ENCODE data around the gene KMO. TPM values are rescaled to one million over a fixed set of nuclear protein-coding genes. Genes with fewer than 3 reads are reported as not detected.

The KMO gene
- total and polyA plus RNA-seq, 8 donors: 0.06 to 0.33 (median 0.18) TPM; not detected in 5

DNA sequence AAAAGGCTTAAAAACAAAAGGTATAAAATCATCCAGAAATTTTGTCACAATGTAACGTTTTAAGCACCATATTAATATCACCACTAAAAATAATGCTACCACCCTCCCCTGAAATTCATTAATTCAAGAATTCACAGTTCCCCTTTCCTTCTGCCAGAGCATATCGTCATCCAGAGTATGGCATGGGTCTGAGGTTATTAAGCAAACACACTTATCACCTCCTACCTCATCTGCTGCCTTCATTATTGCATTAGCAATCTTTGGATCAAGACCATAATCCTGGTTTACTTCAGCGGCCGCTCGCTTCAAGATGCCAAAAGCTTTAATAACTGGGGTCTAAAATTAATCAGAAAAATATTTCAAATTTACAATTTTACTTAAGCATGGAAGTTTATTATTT is 18.8 kb upstream of the KMO start:
- Histone ChIP-seq H3K4me1 (peaks cover 6 to 15% (median 11%) of the 10 kb centered on the region in 4 donors), H3K27me3 (no peaks in the 10 kb centered on the region), H3K9me3 (no peaks in the 10 kb centered on the region), H3K36me3 (peaks cover 8 to 63% (median 55%) of the 10 kb centered on the region in 4 donors), H3K27ac (no peak overlapping the region), H3K4me3 (no peak overlapping the region)
- intact Hi-C loops (cut with DNase I; ENCODE audit: low total_unique reads): no loop called here
- 74 to 85% (median 79%) methylated on average over 5 of the region's 5 CpGs for WGBS, 5 donors
- TF ChIP-seq EP300 (IDR thresholded peaks at IDR 0.05): no peak
- no peak for TF ChIP-seq POLR2A (IDR thresholded peaks at IDR 0.05)
- no peak for TF ChIP-seq POLR2AphosphoS5 (IDR thresholded peaks at IDR 0.05)
- TF ChIP-seq, protein P1, sequence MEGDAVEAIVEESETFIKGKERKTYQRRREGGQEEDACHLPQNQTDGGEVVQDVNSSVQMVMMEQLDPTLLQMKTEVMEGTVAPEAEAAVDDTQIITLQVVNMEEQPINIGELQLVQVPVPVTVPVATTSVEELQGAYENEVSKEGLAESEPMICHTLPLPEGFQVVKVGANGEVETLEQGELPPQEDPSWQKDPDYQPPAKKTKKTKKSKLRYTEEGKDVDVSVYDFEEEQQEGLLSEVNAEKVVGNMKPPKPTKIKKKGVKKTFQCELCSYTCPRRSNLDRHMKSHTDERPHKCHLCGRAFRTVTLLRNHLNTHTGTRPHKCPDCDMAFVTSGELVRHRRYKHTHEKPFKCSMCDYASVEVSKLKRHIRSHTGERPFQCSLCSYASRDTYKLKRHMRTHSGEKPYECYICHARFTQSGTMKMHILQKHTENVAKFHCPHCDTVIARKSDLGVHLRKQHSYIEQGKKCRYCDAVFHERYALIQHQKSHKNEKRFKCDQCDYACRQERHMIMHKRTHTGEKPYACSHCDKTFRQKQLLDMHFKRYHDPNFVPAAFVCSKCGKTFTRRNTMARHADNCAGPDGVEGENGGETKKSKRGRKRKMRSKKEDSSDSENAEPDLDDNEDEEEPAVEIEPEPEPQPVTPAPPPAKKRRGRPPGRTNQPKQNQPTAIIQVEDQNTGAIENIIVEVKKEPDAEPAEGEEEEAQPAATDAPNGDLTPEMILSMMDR (IDR thresholded peaks at IDR 0.05): no peak
- DNase-seq: peak in 1 of 2 donors; percentile 19

DNA sequence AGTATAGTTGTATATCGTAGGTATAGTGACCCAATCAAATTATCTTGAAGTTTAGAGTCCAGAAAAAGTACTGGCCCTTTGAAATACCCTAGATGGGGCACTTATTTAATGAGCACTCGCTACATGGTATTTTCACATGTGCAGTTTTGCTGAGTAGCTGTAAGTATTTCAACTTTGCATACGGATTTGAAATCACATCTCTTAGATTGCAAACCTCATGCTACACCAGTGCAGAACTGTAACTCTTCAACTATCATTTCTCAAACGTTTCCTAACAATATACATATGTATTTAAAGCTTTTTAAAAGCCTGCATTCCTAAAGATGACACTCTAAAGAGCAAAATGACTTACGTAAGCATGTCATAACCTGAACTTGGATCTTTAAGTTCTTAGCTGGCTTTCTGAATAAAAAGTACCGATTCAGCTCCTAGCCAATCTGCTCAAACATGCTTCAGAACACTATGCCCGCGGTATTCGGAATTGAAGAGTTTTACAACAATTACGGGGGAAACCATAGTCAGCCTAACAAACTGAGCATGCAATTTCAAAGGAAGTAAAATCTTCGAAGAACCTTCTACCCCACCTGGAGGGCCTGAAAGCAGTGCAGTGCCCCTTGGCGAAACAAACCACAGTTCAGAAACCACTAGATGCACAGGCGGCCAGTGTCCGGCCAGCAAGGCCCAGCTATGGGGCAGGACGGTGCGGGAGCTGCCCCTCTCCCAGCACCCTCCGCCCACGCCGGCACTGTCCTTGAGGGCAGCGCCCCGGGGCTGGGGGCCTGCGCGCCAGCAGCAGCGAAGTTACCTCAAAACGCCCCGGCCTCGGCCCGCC is 13.5 kb upstream of the KMO start:
- DNase-seq: no peak
- peaks cover 0 to 15% (median 10%) of the 10 kb centered on the region in 4 donors for H3K36me3 ChIP-seq
- no peaks in the 10 kb centered on the region for H3K9me3 ChIP-seq
- intact Hi-C loops (cut with DNase I; ENCODE audit: low total_unique reads): no loop called here
- 3 to 7% (median 4%) methylated on average over 12 to 28 of the region's 28 CpGs for WGBS, 5 donors
- peak overlapping the region; percentile 79 to 89 (median 87) for H3K4me3 ChIP-seq
- peaks cover 8 to 27% (median 20%) of the 10 kb centered on the region in 4 donors for H3K4me1 ChIP-seq
- H3K27me3 ChIP-seq: peaks cover 0 to 19% (median 4%) of the 10 kb centered on the region in 3 donors
- TF ChIP-seq POLR2AphosphoS5 (IDR thresholded peaks at IDR 0.05) (no peak), EP300 (IDR thresholded peaks at IDR 0.05) (no peak), POLR2A (IDR thresholded peaks at IDR 0.05) (no peak)
- TF ChIP-seq, protein P1 (IDR thresholded peaks at IDR 0.05): no peak
- peak overlapping the region; percentile 90 to 94 (median 93) for H3K27ac ChIP-seq

DNA sequence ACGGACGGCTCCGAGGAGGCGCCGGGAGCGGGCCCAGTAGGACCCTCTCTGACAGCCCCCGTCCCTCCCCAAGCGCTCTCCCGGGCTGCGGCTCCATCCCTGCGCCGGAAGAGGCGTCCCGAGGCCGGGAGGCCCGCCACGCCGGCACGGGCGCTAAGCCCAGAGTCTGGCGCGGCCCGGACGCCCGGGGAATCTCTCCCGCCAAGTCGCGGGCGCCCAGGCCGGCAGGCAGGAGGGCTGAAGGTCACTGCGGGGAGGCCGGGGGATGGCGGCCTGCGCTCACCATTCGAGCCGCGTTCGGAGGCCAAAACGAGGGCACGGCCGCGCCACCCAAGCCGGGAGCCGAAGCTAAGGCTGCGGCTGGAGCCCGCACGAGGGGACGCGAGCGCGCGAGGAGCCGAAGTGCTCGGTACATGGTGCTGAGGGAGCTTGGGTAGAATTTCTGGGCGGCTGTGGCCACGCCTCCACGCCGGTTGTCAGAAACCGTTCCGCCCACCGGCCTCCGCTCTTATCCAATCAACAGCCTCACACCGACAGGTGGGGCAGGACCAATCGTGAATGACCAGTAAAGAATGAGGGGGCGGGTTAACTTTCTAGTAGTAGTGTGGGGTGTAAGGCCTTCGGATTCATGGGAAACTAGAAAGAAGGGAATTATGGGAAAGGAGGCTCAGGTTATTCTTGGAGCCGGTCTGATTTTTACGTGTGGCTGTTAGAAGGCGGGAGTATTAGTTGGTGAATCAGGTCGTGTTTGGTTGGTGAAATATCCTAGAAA is 12.7 kb upstream of the KMO start, which contains the start of gene FH:
Gene FH (minus strand): TSS at position 448 of the 772 bp plus-strand sequence. CDS start 33 bp downstream, at position 415.
- peak; percentile 52 to 94 (median 90) for TF ChIP-seq POLR2AphosphoS5 (IDR thresholded peaks at IDR 0.05)
- peak in 1 of 4 donors; percentile 34 for TF ChIP-seq POLR2A (IDR thresholded peaks at IDR 0.05)
- TF ChIP-seq, protein P1 (IDR thresholded peaks at IDR 0.05): no peak
- H3K36me3 ChIP-seq: peaks cover 0 to 15% (median 10%) of the 10 kb centered on the region in 4 donors
- H3K9me3 ChIP-seq: no peaks in the 10 kb centered on the region
- 0 to 1% (median 0%) methylated on average over 21 to 70 of the region's 70 CpGs for WGBS, 5 donors
- H3K27ac ChIP-seq: peak within 1 kb of the TSS; percentile 90 to 94 (median 93)
- H3K4me3 ChIP-seq: peak within 1 kb of the TSS; percentile 79 to 89 (median 87)
- DNase-seq: peak; percentile 96 to 99
- intact Hi-C loops (cut with DNase I; ENCODE audit: low total_unique reads): no loop called here
- peaks cover 0 to 27% (median 4%) of the 10 kb centered on the region in 3 donors for H3K27me3 ChIP-seq
- peaks cover 8 to 27% (median 20%) of the 10 kb centered on the region in 4 donors for H3K4me1 ChIP-seq

DNA sequence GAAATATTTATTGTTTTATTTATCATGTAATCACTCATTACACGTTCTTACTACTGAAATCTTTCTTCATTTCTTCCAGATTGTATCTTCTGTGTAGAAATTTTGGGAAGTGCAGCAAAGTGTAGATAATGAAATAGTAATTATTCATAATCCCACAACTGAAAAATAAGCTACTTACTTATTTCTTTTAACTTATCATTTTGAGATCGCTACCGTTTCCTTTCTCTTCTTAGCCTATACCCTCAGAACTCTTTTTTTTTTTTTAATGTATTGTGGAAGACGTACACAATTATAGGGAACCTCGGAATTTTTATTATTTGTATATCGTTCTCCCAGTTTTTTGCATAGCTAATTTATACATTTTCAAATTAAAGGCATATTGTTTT is 12.1 kb upstream of the KMO start:
- Histone ChIP-seq H3K4me3 (peak overlapping the region; percentile 79 to 89 (median 87)), H3K27me3 (peaks cover 0 to 27% (median 4%) of the 10 kb centered on the region in 3 donors), H3K9me3 (no peaks in the 10 kb centered on the region), H3K36me3 (peaks cover 0 to 12% (median 7%) of the 10 kb centered on the region in 4 donors), H3K27ac (peak overlapping the region; percentile 42 to 94 (median 93)), H3K4me1 (peaks cover 8 to 27% (median 20%) of the 10 kb centered on the region in 4 donors)
- intact Hi-C loops (cut with DNase I; ENCODE audit: low total_unique reads): no loop called here
- TF ChIP-seq, protein P1 (IDR thresholded peaks at IDR 0.05): no peak
- TF ChIP-seq POLR2AphosphoS5 (IDR thresholded peaks at IDR 0.05) (no peak), EP300 (IDR thresholded peaks at IDR 0.05) (no peak), POLR2A (IDR thresholded peaks at IDR 0.05) (no peak)
- WGBS, 5 donors: 6 to 21% (median 16%) methylated on average over 6 of the region's 6 CpGs
- no peak for DNase-seq
